ENCODE results near the gene SDC1.

SDC1 gene

GRCh38 chr2:20180676-20181648, 44.0 kb downstream of the SDC1 start:
- no peak for DNase-seq

GRCh38 chr2:20179755-20180594, 45.0 kb downstream of the SDC1 start:
- no peak for DNase-seq

- no peak for DNase-seq
Observed at GRCh38 chr2:20179466-20179754, 45.5 kb downstream of the SDC1 start.

GRCh38 chr2:20178666-20179465, 46.1 kb downstream of the SDC1 start:
- DNase-seq = no peak

GRCh38 chr2:20178249-20178607, 46.7 kb downstream of the SDC1 start:
- DNase-seq = no peak

- DNase-seq = no peak
Observed at GRCh38 chr2:20177556-20178248, 47.2 kb downstream of the SDC1 start.

GRCh38 chr2:20176760-20177159, 48.2 kb downstream of the SDC1 start:
- no peak for DNase-seq

GRCh38 chr2:20175931-20176330, 49.0 kb downstream of the SDC1 start:
- DNase-seq = no peak

GRCh38 chr2:20175267-20175666, 49.7 kb downstream of the SDC1 start:
- no peak for DNase-seq

- no peak for DNase-seq
Observed at GRCh38 chr2:20174410-20174809, 50.5 kb downstream of the SDC1 start.

- no peak for DNase-seq
Observed at GRCh38 chr2:20173496-20174402, 51.2 kb downstream of the SDC1 start.

GRCh38 chr2:20173064-20173463, 51.9 kb downstream of the SDC1 start:
- DNase-seq = no peak

- DNase-seq = no peak
Observed at GRCh38 chr2:20172273-20173055, 52.5 kb downstream of the SDC1 start.

- DNase-seq = no peak
Observed at GRCh38 chr2:20171445-20171977, 53.4 kb downstream of the SDC1 start.

- no peak for DNase-seq
Observed at GRCh38 chr2:20170704-20171250, 54.2 kb downstream of the SDC1 start.

GRCh38 chr2:20169796-20170703, 54.9 kb downstream of the SDC1 start:
- no peak for DNase-seq

- DNase-seq = no peak
Observed at GRCh38 chr2:20168727-20169696, 55.9 kb downstream of the SDC1 start.
